ENCODE data around the gene HMMR.
"Not testable (repeated sequence)": the region's sequence is repeated elsewhere in the genome, so short reads cannot be mapped to it uniquely, and the experiment has no call there.

HMMR gene

GRCh38 chr5:163460562-163461171, at the start of gene HMMR:
Gene HMMR (plus strand): TSS chr5:163460632. CDS start chr5:163460693, 61 bp downstream.
- no peak for DNase-seq

GRCh38 chr5:163415673-163416072, 44.8 kb upstream of the HMMR start:
- not testable (repeated sequence) for DNase-seq

- DNase-seq = no peak
Observed at GRCh38 chr5:163424836-163425235, 35.6 kb upstream of the HMMR start.

GRCh38 chr5:163426128-163426527, 34.3 kb upstream of the HMMR start:
- not testable (repeated sequence) for DNase-seq

GRCh38 chr5:163432544-163432943, 27.9 kb upstream of the HMMR start:
- DNase-seq = no peak

- DNase-seq = no peak
Observed at GRCh38 chr5:163433271-163433670, 27.2 kb upstream of the HMMR start.

GRCh38 chr5:163434401-163434866, 26.0 kb upstream of the HMMR start:
- no peak for DNase-seq

- DNase-seq = no peak
Observed at GRCh38 chr5:163436515-163436914, 23.9 kb upstream of the HMMR start.

- DNase-seq = no peak
Observed at GRCh38 chr5:163437011-163437308, 23.5 kb upstream of the HMMR start.

GRCh38 chr5:163437309-163438182, 22.9 kb upstream of the HMMR start, which contains the start of gene CCNG1:
Gene CCNG1 (plus strand): TSS chr5:163437595. CDS start chr5:163439257, 1,662 bp downstream.
- DNase-seq = peak; percentile 81 to 90

GRCh38 chr5:163439092-163439425, 21.4 kb upstream of the HMMR start:
- DNase-seq = no peak

GRCh38 chr5:163440954-163441353, 19.5 kb upstream of the HMMR start:
- DNase-seq = no peak

GRCh38 chr5:163444526-163444925, 15.9 kb upstream of the HMMR start:
- no peak for DNase-seq

GRCh38 chr5:163445345-163445744, 15.1 kb upstream of the HMMR start:
- no peak for DNase-seq

- no peak for DNase-seq
Observed at GRCh38 chr5:163447191-163447590, 13.2 kb upstream of the HMMR start.

GRCh38 chr5:163447875-163448274, 12.6 kb upstream of the HMMR start:
- no peak for DNase-seq

GRCh38 chr5:163448491-163448890, 11.9 kb upstream of the HMMR start:
- DNase-seq = no peak

- no peak for DNase-seq
Observed at GRCh38 chr5:163451489-163451888, 8.9 kb upstream of the HMMR start.

GRCh38 chr5:163453705-163454104, 6.7 kb upstream of the HMMR start:
- no peak for DNase-seq

- DNase-seq = not testable (repeated sequence)
Observed at GRCh38 chr5:163455406-163455805, 5.0 kb upstream of the HMMR start.

GRCh38 chr5:163456029-163456589, 4.3 kb upstream of the HMMR start:
- no peak for DNase-seq

GRCh38 chr5:163456840-163457239, 3.6 kb upstream of the HMMR start:
- DNase-seq = no peak

- no peak for DNase-seq
Observed at GRCh38 chr5:163458778-163459385, 1.6 kb upstream of the HMMR start.

- DNase-seq = no peak
Observed at GRCh38 chr5:163459462-163459818, 992 bp upstream of the HMMR start.
